Stimulated activated CD8-positive, alpha-beta memory T cell treated with anti-CD3 and anti-CD28 coated beads, Interleukin-7, amount 100 ng/mL, for 24 hours (primary cell): ENCODE measurements around the gene ITGB3.

Source experiments
- DNase-seq: peaks from one replicate; pipeline ENCODE4 v3.0.0-alpha.2; 2020; ENCODE audit warnings: low read depth

The ITGB3 gene

DNA sequence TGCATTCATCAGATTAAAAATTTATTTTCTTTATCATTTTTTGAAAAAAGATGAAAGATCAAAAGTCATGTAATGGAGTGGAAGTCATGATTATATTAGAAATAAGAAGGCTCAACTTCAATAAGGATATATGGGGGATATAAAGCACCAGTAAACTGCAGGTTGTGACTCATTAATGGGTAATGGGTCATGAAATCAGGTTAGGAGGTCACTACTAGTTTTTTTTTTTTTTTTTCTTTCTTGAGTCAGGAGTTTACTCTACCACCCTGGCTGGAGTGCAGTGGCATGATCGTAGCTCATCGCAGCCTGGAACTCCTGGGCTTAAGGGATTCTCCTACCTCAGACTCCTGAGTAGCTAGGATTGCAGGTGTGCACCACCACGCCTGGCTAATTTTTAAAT is 84.4 kb downstream of the ITGB3 start:
- DNase-seq: no peak

DNA sequence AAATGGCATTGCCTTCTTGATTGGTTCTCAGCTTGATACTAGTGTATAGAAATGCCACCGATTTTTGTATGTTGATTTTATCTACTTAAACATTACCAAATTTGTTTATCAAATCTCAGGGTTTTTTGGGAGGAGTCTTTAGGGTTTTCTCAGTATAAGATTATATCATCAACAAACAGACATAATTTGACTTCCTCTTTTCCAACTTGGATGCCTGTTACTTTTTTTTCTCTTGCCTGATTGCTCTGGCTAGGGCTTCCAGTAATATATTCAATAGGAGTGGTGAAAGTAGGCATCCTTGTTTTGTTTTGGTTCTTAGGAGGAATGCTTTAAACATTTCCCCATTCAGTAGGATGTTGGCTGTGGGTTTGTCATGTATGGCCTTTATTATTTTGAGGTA is 99.2 kb downstream of the ITGB3 start:
- no peak for DNase-seq

DNA sequence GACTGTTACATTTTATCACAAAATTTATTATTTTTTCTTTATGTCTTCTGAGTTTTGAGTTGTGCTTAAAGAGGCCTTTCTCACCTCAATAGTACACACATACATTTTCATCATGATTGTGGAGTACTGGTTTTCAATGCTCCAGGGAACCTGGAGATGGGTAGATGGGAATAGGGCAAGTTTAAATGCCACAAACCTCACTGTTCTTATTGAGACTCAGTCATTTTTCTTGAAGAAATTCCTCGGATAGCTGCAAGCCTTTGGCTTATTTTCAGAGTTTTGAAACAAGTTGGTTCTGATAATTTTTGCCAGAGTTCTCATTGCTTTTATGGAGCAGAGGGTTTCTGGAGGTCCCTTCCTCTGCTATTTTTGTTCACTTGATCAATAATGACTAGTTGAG is 105.0 kb downstream of the ITGB3 start:
- no peak for DNase-seq
